Activated naive CD8-positive, alpha-beta T cell (primary cell): ENCODE data around the gene GLOD4.

ENCODE experiments used
- H3K27ac Mint-ChIP-seq: one replicate; pipeline ENCODE4 v1.8.0; 2021; ENCODE audit warnings: mixed read lengths
- H3K27me3 Mint-ChIP-seq: one replicate; pipeline ENCODE4 v1.8.0; 2021; ENCODE audit warnings: mixed read lengths
- H3K36me3 Mint-ChIP-seq: one replicate; pipeline ENCODE4 v1.8.0; 2021; ENCODE audit warnings: mixed read lengths
- H3K4me1 Mint-ChIP-seq: one replicate; pipeline ENCODE4 v1.8.0; 2021; ENCODE audit warnings: low read depth, mixed read lengths
- H3K4me3 Mint-ChIP-seq: one replicate; pipeline ENCODE4 v1.8.0; 2021; ENCODE audit warnings: mild to moderate bottlenecking, mixed read lengths
- H3K9me3 Mint-ChIP-seq: one replicate; pipeline ENCODE4 v1.8.0; 2021; ENCODE audit warnings: low read depth, mixed read lengths

Gene GLOD4

DNA sequence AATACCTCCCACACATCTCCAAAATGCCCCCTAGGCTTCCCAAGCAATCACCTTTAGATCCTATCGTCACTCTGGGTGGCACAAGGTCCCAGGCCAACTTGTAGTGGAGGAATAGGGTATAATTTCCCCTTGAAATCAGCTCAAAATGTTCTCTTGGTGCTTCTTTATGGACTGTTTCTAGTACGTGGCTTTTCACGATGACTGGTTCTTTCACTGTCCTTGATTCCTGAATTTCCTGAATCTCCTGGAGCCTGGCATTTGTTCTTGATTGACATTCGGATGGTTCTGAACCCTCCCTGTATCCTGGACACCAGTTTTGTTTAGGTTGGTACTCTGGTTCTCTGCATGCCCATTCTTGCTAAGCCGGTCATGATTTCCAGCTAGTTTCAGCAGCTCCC, 60.5 kb downstream of the GLOD4 start:
- no peak overlapping the region for H3K4me3 Mint-ChIP-seq
- H3K4me1 Mint-ChIP-seq: peaks cover 4% of the 10 kb centered on the region
- peaks cover 3% of the 10 kb centered on the region for H3K36me3 Mint-ChIP-seq
- no peaks in the 10 kb centered on the region for H3K9me3 Mint-ChIP-seq
- no peaks in the 10 kb centered on the region for H3K27me3 Mint-ChIP-seq
- no peak overlapping the region for H3K27ac Mint-ChIP-seq

DNA sequence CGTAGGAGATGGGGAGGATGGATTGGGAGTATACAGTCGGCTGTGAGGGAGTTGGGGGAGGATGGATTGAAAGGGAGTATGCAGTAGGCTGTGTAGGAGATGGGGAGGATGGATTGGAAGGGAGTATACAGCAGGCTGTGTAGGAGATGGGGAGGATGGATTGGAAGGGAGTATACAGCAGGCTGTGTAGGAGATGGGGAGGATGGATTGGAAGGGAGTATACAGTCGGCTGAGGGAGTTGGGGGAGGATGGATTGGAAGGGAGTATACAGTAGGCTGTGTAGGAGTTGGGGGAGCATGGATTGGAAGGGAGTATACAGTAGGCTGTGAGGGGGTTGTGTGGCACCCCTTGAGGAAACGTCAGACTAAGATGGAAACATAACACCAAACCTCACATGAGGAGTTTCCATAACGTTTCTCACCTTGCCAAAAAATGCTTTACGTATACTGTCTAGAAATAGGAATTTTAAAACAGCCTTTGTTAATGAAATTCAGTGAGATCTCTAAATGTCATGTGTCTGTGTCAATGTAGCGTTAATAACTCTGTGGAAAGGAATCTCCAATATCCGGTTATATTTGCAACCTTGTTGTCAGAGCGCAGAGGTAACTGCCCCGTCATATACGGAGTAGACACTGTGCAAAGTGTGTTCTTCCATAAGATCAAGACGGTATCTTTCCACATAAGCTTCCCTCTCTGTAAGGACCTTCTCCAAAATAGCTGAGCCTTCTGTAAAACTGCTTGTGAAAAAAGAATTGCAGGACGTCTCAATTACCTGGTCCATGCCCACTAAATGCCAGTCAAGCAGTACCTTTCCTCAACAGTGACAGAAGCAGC, 61.2 kb downstream of the GLOD4 start:
- no peak overlapping the region for H3K4me3 Mint-ChIP-seq
- peaks cover 3% of the 10 kb centered on the region for H3K36me3 Mint-ChIP-seq
- H3K27ac Mint-ChIP-seq: no peak overlapping the region
- no peaks in the 10 kb centered on the region for H3K27me3 Mint-ChIP-seq
- H3K9me3 Mint-ChIP-seq: no peaks in the 10 kb centered on the region
- H3K4me1 Mint-ChIP-seq: peaks cover 9% of the 10 kb centered on the region

DNA sequence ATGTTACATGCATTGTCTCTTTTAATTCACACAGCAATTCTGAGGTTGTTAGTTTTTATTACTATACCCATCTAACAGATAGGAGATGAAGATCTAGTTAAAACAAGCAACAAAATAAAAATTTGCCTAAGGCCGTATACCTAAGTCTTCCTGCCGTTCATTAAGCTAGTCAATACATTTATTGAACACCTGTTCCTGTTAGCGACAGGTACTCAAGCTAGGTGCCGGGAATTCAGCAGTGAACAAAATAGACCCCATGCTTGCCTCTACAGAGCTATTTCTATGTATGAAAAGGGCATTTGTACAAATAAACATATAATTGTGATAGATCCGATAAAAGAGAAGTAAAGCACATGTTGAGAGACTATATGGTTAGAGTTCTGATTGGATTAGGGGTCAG, 64.0 kb downstream of the GLOD4 start:
- Mint-ChIP-seq H3K4me1 (peaks cover 21% of the 10 kb centered on the region), H3K27me3 (no peaks in the 10 kb centered on the region), H3K36me3 (peaks cover 3% of the 10 kb centered on the region), H3K4me3 (no peak overlapping the region), H3K27ac (no peak overlapping the region), H3K9me3 (no peaks in the 10 kb centered on the region)
